GM19468 (cell line): ENCODE results near the gene NGEF.

Experiments
- ATAC-seq: cut with Tn5 transposase; IDR thresholded peaks from one replicate; pipeline ENCODE4 v1.9.1; 2021; ENCODE audit warnings: mild to moderate bottlenecking, moderate library complexity, moderate number of reproducible peaks; ENCODE audit not compliant: unreplicated experiment; ENCODE audit errors: extremely low read depth

NGEF gene

DNA sequence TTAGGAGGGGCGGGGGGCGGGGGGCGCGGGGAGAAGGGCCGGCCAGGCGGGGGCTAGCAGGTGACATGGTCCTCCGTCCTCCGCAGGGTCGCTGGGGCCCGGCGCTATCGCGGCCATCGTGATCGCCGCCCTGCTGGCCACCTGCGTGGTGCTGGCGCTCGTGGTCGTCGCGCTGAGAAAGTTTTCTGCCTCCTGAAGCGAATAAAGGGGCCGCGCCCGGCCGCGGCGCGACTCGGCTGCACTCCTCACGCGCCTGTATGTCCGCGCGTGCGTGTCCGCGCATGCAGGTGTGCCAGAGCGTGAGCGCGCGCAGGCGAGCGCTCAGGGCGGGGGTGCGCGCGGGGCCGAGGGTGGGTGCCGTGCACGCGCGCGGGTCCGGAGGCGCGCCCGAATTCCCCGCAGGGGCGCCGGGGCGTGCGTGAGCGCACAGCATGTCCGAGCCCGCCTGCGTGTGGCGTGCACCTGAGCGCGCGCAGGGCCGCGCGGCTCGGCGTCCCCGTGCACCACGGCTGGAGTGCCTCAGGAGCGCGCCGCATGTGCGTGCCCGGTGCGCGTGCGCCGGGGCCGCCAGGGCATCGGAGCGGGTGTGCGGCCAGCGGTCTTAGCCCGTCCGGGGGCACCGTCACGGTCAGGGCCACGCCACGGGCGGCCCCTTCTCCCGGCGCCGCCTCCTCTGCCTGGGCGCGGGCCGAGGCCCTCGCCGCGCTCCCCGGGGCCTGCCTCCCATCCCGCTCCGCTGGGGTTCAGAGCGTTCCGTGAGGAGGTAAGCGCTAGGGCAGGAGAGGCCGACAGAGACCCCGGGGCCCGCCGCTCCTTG is 136.7 kb downstream of the NGEF start:
- no peak for ATAC-seq

DNA sequence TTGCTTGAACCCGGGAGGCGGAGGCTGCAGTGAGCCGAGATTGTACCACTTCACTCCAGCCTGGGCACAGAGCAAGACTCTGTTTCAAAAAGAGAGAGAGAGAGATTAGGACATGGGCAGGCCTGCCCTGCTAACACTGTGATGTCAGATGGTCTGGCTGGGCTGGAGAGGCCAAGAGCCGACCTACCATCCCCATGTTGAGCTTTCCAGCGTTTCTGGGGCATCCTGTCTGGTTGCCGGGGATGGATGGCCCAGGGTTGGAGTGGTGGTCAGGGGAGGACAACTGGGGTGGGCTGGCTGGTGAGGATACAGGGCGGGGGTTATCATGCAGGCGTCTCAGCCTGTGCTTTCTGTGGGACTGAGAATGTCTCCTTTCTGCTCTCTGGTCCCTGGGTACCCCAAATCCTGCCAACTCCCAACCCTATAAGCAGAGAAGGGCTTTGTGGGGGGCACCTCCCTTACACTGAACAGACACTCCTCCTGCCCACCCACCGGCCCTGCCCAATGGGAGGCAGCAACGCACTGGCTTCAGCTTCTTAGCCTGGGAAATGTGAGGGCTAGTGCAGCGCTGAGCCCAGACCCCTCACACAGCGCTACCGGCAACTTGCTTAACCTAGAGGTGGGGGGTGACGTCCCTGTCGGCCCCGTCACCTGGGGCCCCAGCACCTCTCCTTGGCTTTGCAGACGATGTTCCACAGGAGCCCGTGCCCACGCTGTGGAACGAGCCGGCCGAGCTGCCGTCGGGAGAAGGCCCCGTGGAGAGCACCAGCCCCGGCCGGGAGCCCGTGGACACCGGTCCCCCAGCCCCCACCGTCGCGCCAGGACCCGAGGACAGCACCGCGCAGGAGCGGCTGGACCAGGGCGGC is 137.6 kb downstream of the NGEF start:
- ATAC-seq, result no peak

DNA sequence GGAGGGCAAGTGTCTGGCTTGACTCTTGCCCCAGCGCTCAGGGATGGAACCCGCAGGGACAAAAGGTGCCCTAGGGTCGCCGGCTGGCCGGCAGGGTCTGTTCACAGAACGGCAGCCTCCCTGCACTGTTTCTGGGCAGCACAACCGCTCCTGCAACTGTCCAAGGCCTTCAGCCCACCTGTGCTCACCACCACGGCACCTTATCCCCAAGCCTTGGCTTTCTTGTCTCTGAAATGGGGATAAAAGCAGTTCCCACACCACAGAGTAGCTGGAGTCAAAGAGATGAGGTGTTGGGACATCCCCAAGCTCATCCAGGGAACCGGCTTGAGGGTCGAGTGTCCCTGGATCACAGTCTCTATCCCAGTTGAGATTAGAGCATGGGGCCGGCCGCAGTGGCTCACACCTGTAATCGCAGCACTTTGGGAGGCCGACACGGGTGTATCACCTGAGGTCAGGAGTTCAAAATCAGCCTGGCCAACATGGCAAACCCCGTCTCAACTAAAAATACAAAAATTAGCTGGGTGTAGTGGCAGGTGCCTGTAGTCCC is 138.3 kb downstream of the NGEF start:
- no peak for ATAC-seq

DNA sequence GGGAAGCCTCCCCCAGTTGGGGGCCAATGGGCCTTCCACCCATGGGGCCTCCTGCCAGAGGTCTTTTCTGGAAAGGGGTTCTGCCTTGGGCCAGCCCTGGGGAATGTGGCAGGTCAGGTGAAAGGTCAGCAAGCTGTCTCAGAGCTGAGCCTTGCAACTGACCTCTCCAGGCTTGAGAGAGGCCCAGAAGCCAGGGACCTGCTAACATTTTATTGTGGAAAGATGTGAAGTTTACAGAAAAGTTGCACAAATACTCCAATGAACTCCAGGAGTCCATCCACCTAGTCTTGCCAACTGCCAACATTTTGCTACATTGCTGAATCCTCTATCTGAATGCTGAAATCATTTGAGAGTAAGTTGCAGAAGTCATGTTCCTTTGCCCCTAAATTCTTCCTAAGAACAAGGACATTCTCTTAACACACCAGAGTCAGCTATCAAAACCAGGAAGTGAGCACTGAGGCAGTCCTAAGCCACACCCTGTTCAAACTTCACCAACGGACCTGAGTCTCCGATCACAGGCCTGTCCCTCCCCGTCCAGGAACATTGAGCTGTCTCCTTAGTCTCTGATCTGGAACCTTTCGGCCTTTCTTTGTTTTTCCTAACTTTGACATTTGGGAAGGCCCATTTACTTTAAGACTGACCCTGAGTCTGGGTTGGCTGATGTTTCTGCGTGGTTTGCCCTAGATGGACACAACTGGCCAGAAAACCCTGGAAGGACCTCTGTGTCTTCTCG is 139.0 kb downstream of the NGEF start:
- ATAC-seq, result no peak

DNA sequence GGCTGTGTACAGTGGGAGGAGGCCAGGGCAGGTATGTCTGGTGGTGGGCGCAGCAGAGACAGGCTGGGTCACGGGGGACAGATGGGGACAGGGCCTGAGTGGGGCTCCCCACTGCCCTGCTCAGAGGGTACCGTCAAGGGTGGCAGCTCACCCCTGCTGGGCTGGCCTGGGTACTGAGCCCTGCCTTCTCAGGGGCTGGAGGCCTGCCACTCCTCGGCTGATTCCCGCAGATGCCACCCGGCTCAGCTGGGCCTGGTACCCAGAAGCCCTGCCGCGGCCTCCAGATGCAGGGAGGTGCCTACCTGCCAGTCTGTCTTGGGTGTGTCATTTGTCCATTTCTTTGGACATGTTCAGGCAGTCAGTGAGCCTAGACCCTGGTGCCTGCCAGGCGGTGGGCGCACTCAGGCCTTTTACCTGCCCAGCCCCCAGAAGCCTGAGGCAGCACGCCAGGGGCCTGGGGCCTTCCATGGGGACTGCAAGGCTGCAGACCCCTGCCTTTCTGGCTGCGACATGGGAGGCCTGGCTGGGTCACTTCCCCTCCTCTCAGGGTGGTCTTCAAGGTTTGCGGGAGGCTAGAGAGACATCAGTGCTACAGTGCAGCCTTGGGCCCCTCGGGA is 139.7 kb downstream of the NGEF start:
- no peak for ATAC-seq

DNA sequence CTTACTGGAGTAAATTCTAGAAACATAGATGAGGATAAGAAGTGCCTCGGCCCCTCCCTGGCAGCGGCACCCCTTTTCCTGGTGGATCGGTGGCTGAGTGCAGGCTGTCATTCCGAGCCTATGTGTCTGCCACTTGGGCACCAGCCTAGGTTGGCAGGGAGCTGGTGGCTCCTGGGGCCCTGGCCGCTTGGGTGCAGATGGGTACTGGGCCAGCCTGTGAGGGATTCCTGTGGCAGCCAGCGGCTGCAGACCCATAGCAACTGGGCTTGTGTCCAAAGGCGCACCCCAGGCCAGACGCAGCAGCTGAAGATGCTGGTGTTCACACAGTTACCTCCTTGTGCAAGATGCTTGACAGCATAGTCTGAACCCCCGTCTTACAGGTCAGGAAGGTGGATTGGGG is 140.2 kb downstream of the NGEF start:
- ATAC-seq, result no peak

DNA sequence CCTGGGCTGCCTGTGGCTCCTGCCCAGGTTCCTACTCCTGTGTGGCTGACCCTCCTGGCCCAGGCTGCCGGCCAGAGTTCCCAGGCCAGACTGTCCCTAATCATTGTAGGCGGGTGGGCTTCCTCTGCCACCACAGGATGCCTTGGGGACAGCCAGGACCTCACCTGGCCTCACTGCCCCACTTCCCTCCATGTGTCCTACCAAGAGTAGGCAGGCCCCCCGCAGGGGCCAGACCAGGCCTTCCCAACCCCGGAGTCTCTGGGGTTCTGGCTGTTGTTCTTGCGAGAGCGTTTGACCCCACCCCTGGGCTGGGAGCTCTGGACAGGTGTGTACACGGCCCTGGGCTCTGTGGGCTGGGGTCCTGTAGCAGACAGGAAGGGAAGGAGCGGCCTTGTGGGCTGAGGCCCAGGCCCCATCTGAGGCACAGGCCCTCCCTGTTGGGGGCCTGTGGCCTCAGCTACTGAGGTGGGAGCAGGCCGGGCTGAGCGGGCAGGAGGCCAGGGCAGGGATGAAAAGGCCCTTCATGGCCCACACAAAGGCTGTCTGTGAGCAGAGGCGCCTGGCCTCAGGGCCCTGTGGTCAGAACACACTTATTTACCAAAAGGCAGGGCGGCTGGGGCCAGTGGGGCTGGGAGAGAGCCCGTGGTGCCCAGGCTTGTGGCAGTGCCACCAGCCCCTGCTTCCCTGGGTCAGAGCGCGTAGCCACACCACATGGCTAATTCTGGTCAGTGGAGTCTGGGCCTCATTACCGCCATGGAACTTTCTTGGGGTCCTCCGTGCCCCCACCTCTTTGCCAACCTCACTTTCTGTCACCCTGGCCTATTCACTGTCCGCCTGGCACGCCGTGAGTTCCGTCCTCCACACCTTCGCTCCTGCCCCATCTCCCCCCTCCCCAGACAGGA is 141.0 kb downstream of the NGEF start:
- no peak for ATAC-seq

DNA sequence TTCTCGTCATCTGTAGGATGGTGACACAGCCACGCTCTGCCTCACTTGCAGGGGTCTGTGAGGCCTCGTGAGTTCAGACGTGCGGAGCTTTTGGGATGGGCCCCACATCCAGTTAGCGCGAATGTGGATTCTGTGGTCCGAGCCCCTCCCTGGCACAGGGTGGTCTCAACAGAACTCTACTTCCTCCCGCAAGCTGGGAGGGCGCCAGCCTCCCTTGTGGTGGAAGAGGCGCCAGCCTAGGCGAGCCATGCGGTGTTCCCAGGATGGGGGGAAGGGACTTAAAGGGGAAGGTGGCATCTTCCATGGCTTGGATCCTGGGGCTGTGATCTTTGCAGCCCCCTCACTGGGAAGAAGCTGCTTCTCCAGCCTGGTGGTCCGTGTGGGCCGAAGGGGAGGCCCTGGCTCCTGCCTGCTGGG is 141.6 kb downstream of the NGEF start:
- ATAC-seq, result no peak

DNA sequence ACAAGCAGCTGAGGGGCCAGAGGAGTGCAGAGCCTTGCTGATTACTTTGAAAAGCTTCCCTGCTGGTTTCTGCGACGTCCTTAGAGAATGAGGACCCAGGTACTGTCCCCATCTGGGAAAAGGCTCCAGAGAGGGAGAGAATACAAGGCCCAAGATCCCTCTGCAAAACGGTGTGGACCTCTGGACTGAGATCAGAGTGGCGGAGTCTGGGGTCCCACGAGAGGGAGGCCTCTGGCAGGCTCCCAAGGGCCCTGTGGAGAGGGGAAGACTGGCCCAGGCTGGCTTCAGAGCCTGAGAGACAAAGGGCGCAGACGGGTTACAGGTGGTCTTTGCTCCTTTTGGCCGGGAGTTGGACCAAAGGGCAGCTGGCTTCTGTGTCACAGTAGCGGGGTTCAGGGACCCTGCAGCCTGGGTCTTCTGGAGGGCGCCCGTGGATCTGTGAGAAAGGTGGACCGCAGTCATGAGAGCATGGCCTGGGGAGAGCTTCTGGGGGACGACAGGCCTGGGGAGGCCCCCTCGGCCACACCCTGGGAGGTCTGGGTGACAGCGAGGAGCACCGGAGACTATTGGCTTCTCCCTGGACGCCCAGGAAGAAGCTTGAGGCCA is 142.2 kb downstream of the NGEF start:
- no peak for ATAC-seq

DNA sequence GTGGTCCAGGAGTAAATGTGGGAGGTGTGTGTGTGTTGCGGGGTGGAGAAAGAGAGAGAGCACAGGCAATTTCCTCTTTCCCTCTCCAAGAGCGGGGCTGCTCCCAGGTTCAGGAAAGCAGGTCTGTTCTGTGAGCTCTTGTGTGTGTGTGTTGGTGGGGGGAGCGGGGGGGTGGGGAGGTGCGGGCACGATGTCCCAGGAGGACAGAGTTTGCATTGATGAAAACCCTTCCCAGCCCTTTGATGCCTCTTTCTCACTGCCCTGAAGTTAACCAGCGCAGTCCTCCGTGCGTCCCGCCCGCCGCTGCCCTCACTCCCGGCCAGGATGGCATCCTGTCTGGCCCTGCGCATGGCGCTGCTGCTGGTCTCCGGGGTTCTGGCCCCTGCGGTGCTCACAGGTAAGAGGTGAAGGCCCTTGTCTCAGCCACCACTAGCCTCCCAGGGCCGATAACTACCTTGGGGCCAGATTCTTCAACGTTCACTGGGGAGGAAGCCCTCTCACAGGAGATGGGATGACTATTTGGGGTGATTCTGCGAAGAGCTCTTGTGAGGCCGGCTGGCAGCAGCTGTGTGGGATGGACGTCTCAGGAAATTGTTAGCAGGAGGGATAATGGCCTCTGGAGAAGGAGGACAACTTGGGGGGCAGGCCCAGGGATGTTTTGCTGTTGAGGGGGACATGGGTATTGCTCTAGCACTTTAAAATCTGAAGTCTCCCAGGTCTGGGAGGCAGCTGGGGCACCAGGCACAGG is 142.9 kb downstream of the NGEF start, which contains the start of gene SNORC:
TSS of gene SNORC (plus strand) at position 247 of the 748 bp plus-strand sequence. CDS start at position 325, 78 bp downstream.
- ATAC-seq, result no peak

DNA sequence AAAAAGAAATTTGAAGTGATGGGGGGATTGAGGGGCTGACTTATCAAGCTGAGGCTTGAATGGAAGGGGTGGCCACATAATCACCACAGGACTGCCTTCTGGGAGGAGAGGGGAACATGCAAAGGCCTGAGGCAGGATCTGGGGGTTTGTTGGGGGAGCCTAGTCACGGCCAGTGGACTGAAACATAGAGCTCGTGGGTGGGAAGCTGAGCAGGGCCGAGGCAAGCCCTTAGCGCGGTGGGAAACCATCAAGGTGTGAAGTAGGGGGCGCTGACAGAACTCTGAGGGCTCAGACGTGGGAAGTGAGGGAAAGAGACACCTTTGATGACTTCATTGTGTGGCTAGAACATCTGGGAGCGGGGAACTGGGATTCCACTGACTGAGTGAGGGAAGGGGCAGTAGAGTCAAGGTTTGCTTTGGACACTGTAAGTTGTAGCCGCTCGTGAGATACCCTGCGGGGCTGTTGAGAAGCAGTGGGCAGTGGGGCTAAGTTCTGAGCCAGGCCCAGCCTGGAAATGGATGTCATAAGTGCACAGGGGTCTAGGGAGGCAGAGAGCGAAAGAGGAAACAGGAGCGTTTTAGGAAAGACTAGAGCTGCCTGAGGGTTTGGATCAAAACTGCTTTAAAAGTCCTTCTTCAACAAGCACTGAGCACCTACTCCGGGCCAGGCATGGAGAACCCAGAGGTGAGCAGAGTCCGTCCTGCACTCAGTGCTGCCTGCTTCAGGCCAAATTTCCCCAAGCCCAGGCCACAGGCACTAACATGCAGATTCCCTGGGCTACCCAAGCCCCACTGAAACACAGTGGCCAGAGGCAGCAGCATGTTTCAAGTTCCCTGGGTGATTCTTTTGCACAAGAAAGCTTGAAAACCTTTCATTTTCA is 143.7 kb downstream of the NGEF start:
- ATAC-seq, result no peak

DNA sequence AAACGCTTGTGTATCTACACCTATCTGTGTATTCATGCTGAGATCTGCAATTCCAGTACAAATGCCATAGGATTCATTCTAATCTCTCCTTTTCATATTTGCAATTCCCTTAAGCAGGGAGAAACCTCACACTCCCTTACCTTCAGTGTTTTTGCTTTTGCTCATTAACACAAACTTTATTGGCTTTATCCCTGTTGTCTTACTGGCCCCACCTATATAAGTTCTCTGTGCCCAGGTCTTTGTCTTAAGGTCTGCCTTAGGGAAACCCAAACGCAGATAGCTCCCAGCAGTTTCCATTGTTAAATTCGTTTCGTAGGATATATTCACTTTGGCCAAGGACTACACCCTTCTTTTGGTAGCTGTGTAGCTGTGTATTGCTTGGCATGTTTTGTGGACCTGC is 147.0 kb downstream of the NGEF start:
- ATAC-seq, result no peak

DNA sequence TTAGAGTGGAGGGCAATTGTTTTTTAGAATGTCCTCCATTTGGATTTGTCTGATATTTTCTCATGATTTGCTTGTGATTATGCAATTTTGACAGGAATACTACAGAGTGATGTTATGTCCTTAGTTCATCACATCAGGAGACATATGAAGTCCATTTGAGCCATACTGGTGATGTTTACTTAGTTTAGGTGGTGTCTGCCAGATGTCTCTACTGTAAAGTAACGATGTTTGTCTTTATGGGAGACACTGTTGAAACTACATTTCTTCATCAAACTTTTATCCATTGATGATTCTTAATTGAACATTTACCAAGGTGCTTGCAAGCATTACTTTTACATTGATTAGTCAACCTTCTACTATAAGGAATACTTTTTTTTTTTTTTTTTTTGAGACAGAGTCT is 147.9 kb downstream of the NGEF start:
- ATAC-seq, result no peak

DNA sequence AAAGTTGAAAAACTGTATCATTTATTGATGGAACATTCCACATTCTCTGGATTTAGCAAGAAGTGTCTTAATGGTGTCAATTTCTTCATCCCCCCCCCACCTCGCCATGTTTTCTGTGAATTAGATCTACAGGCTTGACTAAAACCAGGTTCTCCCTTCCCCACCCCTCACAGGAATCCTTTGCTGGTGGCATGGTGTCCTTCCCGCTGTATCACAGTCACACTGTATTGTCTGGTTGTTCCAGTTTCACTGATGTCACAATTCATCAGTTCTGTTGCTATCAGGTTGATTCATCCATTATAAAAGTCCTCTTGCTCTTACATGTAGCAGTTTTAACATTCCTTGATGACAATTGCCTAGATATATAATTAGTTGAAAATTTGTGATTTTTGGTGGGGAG is 149.1 kb downstream of the NGEF start:
- ATAC-seq, result no peak

DNA sequence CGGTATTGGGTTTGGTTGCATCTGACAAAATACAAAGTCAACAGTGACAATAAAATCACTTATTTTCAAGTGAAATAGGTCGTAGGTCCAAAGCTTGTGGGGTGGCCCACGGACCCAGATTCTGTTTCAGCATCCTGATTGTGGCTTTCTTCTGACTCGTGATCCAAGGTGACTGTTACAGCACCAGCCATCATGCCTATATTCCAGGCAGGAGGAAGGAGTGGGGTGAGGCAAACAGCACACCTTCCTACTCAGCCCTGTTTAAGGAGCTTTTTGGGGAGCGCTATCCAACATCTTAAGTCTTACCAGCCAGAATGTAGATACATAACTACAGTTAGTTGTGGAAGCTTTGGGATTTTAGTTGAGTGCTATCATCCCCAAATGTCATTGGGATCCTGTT is 151.7 kb downstream of the NGEF start:
- no peak for ATAC-seq

DNA sequence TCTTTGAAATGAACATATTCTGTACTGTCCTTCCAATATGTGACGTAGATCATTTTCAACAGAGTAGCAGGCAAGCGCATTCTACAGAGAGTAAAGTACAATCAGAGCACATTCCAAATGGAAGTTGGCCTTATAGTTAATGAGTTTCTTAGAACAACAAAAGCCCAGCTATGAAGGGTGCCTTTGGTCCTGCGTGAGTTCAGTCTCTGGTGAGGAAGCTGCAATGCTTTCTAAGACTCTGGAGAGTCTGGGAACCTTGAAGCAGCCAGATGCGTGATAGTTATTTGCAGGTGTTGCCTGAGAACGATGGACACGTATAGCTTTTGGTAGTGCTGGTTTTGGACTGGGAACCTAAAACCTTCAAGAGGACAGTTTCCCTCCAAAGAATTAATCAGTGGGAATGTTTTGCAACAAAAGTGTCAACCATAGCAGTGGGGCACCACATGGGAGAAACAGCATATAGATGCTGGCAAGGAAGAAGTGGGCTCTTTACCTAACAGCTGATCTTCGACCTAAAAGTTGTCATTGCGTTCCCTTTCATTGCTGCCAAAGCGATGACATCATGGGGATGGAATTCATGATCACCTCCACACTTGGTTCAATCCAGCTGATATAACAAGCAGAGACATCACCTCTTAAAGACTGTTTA is 152.3 kb downstream of the NGEF start:
- no peak for ATAC-seq
